Hypothalamus (tissue), 51 donors: ENCODE results near the gene KCNH2.

Experiments used
- DNase-seq, 51 donors: peaks; one replicate each; lab custom pipeline; 2025; lab: John Stamatoyannopoulos, UW

KCNH2 gene

DNA sequence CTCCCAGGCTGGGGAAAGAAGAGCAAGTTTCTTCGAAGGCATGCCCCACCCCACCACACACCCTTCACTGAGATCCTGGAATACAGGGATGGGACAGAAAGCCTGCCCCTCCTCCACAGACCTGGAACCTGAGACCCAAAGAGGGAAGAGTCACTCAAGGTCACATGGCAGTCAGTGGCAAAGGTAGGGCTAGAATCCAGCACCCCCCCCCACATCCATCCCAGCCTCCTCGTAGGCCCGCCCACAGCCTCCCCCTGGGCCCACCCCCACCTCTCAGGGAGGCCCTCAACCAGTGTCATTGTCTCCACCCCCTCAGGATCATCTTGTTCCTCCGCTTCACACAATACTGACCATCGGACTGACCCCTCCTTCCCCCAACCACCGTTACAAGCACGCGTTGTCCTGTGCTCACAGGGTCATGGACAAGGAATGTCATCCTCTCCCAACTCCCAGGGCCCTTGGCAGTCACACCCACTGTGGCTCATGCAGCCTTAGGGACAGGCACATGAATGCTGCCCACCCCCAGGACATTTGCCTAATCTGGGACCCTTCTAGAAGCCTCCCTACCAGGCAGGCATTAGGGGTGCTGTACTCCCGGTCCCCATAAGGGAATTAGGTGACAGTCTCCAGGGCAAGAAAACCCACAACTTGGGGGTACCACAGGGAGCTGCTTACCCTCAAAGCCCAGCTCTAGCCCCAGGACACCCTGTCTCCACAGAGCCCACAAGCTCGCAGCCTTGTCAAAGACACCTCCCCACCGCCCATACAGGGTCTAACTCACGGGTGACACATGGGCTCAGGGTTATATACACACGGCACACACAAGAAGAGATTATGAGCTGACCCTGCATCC lies 1.4 kb downstream of the KCNH2 start:
- DNase-seq = peak in 1 of 51 donors; percentile 19

- DNase-seq = no peak
Observed at GRCh38 chr7:150975536-150976319, 2.4 kb downstream of the KCNH2 start.

GRCh38 chr7:150974468-150975391 lies 3.4 kb downstream of the KCNH2 start:
- peak in 29 of 51 donors; percentile 13 to 69 (median 50) for DNase-seq

DNA sequence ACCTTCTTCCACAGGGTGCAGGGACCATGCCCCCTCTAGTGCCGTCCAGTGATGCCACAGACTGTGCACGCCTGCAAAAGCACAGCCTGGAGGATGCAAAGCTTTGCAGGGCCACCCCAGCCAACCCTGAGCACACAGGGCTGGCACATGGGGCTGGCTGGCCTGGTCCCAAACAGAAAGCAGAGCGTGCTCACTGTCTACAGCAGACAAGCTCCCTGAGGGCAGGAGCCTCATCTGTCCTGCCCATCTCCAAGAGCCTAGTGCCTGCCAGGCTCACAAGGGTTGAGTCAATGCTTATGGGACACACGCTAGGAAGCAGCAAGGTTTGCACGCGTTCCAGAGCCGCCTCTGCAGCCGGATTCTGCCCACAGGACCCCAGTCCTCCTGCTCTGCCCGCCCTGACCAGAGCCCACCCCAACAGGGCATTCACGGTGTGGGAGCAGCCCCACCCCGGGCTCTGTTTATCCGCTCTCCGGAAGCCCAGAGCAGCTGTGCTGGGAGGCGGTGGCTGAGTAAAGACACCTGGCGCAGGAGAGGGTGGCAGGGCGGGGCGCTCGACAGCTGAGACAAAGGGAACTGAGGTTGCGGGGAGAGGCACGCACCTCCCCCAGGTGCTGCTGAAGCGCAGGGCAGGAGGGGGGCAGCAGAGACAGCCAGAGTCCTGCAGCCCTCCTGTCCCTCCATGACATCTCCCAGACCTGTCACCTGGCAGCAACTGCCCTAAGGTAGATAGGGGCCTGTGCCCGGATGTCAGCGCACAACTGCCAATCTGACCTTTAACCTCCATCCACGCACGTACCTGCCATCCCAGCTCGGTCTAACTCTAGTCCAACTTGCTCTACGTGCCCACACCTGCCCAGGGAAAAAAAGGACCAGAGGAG lies 4.3 kb downstream of the KCNH2 start:
- DNase-seq = no peak

DNA sequence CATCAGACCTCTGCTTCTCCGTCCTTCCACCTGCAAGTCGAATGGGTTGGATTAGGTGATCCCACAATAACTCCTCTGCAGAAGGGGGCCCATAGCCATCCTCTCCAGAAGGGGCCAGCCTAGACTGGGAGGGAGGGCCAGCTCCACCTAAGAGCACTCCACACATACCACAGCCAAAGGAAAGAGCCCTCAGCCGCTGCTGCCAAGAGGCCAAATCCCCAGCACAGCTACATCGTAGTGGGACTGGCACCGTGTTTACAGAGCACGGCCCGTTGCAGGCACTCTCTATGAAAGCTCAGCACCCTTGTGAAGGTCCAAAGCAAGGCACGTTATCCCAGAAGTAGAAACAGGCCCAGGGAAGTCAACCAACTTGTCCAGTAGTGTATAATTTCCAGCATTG lies 5.4 kb downstream of the KCNH2 start:
- DNase-seq = no peak

- peak in 41 of 51 donors; percentile 28 to 91 (median 63) for DNase-seq
Observed at GRCh38 chr7:150972023-150972468, 6.1 kb downstream of the KCNH2 start.

DNA sequence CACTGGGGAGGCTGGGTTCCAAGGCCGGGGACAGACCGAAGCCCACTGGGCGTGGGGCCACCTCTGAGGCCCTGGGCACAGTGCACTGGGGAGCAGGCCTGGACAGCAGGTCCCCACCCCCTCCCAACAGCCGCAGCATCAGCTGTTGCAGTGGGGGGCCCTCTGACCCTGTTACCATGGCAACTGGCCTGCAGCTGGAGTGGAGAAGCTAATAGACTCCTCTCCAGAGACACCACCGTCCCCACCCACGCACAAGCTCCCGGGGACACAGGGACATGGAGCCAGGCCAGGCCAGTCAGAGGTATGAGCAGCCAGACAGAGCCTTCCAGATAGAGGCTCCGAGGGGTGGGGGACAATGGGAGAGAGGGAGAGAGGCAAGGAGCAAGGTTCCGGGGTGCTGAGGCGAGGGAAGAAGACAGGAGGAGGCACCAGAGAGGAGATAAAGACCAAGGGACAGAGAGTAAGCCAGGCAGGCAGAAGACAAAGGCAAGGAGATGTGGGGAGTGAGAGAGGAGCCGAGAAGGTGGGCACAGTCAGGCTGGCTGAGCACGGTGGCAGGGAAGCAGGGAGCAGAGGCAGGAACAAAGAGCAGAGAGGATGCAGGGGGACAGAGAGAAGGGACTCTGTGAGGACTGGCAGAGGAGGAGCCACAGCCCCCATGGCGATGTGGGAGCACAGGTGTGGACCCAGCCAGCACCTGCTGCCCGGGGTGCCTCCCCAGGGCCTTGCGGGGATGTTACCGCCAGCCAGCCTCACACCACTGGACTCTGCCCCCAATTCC lies 6.7 kb downstream of the KCNH2 start:
- DNase-seq = peak in 21 of 51 donors; percentile 15 to 63 (median 43)

DNA sequence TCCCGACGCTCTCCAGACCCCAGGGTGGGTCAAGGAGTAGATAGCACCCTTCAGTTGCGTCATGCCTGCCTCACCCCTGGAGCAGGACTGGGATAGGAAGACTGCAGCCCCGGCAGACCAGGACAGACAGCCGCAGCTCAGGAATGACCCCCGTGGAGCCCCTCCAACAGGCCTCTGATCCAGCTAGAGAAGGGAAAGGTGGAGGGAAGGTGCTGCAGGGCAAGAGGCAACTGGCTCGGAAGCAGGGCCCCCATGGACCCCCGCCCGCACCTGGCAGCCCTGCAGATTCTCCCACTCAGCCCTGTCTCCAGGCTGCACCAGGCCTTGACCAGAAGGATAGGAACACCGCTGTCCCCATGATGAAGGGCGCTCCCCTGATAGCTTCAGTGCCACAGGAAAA lies 7.7 kb downstream of the KCNH2 start:
- DNase-seq = no peak

- peak in 1 of 51 donors; percentile 13 for DNase-seq
Observed at GRCh38 chr7:150969475-150969874, 8.6 kb downstream of the KCNH2 start.

GRCh38 chr7:150968734-150969372 lies 9.3 kb downstream of the KCNH2 start:
- no peak for DNase-seq

GRCh38 chr7:150968056-150968733 lies 9.9 kb downstream of the KCNH2 start:
- no peak for DNase-seq

DNA sequence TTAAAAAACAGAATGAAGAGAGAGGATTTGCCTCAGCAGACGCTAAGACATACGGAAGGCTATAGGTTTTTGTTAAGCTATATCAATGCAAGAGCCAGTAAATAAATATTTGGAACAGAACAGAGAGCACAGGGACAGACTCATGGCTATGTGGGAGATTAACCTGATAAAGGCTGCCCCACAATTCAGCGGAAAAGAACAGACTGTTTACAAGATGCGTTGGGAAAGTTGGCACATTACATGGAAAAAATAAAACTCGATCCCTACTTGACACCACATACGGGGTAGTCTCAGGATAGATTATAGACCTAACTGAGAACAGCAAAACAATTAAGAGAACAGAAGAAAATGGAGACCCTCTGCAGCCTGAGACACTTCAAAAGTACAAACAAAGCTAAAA lies 10.8 kb downstream of the KCNH2 start:
- no peak for DNase-seq

DNA sequence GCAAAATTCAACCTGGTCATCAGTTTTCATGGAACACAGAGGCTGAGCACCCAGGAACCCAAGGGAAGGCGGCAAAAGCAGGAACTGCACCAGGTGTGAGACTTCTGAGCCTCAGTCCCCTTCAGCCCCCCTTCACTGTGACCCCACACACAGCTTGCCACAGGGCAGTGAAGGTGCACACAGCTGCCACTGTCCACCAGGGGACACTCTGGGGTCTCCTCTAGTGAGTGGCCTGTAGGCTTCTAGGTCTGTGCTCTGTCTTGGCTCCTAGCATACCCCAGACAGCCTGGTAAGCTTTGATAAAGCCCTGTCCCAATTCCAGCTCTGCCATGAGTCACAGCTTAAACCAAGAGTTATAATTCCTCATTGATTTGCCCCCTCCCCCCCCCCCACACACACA lies 12.1 kb downstream of the KCNH2 start:
- DNase-seq = no peak

DNA sequence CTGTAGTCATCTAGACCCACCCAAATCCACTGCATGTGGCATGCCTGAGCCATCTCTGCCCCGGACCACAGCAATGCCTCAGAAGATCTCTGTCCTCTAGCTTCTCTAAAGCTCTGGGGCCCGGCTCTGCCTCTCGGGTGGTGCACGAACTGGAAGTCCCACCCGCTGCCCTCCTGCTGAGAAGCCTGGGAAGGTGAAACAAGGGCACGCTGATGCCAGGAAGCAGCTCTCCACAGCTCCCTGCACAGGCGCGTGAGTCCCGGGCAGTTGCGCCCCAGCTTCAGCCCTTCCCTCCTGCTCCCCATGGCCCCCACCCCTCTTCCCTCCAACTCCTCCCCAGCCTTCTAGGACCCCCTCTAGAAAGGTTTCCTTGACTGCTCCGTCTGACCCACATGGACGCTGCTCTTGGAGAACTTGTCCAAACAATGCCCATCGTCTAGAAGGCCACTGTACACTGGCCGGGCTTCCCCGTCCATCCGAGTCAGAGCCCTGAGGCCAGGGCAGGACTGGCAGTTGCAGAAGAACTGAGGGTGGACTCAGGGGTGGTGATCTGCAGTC lies 12.8 kb downstream of the KCNH2 start:
- DNase-seq = no peak

DNA sequence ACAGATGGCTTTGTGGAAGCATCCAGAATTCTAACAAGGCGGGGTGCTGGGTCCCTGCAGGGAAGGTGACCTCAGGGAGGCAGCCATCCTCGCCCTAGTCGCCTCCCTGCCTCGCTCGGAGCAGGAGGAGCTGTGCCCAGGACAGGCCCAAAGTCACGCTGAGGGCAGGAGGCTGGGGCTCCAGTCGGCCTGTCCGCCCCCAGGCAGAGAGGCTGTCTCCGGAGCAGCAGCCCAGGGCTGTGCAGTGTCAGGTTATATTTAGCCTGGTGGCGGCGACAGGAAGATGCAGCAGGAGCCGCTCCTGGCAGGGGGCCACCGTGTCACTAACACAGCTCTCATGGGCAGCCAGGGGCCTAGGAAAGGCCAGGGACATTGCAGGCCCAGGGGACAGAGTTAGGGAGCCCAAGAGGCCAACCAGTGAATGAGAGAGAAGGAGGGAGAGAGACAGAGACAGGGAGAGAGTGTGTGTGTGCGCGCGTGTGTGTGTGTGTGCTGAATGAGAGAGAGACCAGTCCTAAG lies 13.5 kb downstream of the KCNH2 start:
- peak in 1 of 51 donors; percentile 24 for DNase-seq

- no peak for DNase-seq
Observed at GRCh38 chr7:150963707-150964559, 14.2 kb downstream of the KCNH2 start.
